Lower leg skin (tissue), 3 donors: Measurements from ENCODE around the gene NR6A1.

Experiments
- CTCF ChIP-seq, 3 donors: fragments of 450-650 bp; IDR thresholded peaks; one replicate each; pipeline ENCODE4 v1.5.1; 2016; ENCODE audit warnings: antibody characterized with exemption in 3 of 3, mild to moderate bottlenecking in 3 of 3, moderate library complexity in 2 of 3
- POLR2A ChIP-seq, 2 donors: fragments of 450-650 bp; IDR thresholded peaks; one replicate each; pipeline ENCODE4 v1.6.1; 2016 to 2017; ENCODE audit warnings: antibody characterized with exemption in 2 of 2, mild to moderate bottlenecking in 1 of 2, moderate library complexity in 1 of 2

GRCh38 chr9:124723352-124723751, 47.8 kb downstream of the NR6A1 start:
- TF ChIP-seq POLR2A (IDR thresholded peaks at IDR 0.05) (no peak), CTCF (IDR thresholded peaks at IDR 0.05) (no peak)
